ENCODE measurements around the gene VSX2.

Gene VSX2

GRCh38 chr14:74221741-74222140 lies 17.5 kb upstream of the VSX2 start:
- no peak for DNase-seq (ENCODE audit: low read depth)

DNA sequence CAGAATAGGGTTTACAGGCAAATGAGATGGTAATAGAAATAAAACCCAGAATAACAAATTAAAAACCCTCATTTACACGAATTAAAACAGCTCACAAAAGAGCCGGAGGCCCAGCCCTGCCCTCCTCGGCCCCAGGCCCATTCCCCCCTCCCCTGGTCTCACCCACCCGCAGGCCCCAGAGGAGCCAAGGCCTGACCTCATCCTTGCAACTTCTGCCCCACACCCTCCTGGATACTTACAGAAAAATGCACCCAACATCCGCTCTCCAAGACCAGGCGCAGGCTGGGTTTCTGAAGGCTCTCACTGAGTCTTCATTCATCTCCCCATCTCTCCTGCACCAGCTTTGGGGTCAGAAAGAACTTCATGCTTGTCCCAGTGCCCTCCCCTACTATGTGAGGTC lies 16.2 kb upstream of the VSX2 start:
- no peak for DNase-seq (ENCODE audit: low read depth)

GRCh38 chr14:74231784-74232183 lies 7.5 kb upstream of the VSX2 start:
- no peak for DNase-seq (ENCODE audit: low read depth)

DNA sequence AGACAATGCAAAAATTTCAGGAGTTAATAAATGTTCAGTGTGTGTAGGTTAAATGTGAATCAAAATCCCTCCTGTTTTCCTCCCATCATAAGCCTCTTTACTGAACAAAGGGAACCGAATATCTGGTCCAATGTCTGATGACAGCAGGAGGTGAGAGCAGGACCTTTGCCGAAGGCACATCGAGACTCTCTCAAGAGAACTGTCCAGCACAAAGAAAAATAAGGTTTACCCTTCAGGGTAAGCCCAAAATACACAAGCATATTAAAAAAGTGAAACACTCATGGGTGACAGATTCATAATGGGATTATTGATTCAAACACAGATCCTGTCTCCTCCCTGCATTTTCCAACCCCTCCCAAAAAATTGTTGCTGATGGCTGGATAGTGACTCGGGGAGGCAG lies 4.2 kb upstream of the VSX2 start:
- DNase-seq (ENCODE audit: low read depth) = no peak

DNA sequence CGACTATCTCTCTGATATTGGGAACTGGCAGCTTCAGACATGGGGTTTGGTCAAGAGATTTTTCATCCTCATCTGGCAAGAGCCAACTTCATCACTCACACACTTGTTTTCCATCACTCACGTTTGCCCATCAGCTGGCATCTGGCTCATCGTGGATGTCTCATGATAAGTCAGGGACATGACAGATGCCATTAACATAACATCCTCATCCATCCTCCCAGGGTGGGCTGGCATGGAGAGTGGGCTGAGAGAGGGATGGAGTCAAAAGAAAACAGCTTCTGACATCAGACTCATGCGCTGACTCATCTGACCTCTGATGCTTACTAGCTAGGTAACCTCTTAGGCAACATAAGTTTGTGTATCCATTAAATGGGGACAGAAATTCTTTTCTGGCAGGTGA lies 1.8 kb upstream of the VSX2 start:
- no peak for DNase-seq (ENCODE audit: low read depth)

DNA sequence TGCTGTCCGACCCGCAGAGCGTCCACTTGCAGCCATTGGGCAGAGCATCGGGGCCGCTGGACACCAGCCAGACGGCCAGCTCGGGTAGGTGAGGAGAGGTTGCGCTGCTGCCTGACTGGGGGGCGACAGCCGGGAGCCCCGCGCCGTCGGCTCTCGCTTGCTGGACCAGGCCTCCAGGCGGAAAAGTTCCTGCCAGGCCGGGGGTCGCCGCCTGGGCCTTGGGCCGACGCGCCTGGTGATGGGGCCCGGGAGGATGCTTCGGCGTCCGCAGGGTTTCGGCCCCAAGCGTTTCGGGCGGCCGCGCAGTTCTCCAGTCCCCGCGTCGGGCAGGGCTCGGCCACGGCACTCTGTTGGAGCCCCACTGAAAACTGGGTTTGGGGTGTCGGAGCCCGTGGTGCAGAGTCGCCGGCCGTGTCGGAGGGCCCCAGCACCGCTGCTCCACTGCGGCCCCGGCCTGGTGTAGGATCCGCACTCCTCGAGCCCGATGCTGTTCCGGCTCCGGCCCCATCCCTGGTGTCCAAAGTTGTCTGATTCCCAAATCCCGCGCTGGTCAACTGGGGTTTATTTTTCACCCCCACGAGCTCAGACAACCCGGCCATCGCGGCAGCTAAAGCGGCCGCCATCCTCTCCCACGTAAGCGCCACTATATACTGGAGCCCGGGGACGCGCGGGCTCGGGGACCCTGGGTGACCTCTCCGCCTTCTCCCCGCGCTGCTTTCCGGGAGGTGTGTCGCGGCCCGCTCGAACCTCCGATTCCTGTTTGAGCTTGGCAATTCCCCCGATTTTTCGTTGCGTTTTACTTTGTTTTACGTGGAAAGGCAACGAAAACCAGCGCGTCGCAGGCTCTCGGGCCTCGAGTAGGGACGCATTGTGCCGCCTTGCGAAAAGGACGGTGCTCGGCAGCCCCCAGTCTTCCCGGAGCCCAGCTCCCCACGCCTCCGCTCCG lies 872 bp downstream of the VSX2 start:
- no peak for DNase-seq (ENCODE audit: low read depth)

- DNase-seq (ENCODE audit: low read depth) = no peak
Observed at GRCh38 chr14:74240794-74241651, 1.8 kb downstream of the VSX2 start.

GRCh38 chr14:74241652-74242017 lies 2.4 kb downstream of the VSX2 start:
- no peak for DNase-seq (ENCODE audit: low read depth)

- DNase-seq (ENCODE audit: low read depth) = no peak
Observed at GRCh38 chr14:74242021-74242779, 3.0 kb downstream of the VSX2 start.

DNA sequence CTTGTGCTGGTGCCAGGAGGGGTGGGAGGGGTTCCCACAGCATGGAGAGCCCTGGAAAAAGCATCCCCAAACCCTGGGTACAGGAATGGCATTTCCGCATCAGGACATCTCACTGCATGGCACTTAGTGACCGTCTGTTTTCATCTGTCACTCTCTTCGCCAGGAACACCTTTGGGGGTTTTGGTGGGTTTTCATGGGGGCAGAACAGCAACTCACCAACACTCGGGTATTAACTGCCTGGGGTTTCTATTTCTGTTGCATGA lies 3.5 kb downstream of the VSX2 start:
- no peak for DNase-seq (ENCODE audit: low read depth)

DNA sequence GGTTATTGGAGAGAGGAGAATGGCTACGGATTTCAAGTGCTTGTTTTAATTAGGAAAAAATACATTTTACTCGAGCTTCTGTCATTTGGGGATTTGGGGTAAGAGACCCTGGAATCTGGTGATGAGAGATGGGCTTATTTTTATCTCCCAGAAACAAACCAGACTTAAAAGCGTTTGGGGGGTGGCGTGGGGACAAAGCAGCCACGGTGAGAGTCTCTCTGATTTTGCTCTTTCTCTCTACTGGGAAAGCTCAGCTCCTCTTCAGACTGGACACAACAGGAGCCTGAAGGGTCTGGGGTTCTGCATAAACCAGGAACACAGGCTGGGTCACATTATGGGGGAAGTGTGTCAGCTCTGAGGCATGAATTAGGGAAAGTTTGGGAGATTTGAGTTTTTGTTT lies 3.8 kb downstream of the VSX2 start:
- DNase-seq (ENCODE audit: low read depth) = no peak

GRCh38 chr14:74244115-74244514 lies 4.9 kb downstream of the VSX2 start:
- DNase-seq (ENCODE audit: low read depth) = no peak

DNA sequence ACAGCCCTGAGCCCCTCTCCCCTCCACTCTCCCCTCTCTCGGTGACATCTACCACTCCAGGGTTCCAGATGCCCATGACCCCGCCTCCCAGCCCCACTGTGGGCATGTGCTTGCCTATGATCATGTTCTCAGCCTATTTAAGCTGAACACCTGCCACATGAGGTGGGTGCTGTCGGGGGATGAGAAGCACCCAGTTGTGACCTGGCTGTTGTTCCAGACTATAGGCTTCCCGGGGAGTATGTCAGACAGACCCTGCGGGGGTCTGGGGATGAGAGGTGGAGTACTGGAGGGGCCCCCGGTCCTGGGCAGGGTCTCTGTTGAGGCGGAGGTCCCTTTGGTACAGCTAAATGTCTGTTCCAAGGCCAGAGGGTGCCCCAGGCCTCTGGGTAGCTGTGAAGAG lies 6.0 kb downstream of the VSX2 start:
- no peak for DNase-seq (ENCODE audit: low read depth)

- no peak for DNase-seq (ENCODE audit: low read depth)
Observed at GRCh38 chr14:74246542-74246941, 7.3 kb downstream of the VSX2 start.

DNA sequence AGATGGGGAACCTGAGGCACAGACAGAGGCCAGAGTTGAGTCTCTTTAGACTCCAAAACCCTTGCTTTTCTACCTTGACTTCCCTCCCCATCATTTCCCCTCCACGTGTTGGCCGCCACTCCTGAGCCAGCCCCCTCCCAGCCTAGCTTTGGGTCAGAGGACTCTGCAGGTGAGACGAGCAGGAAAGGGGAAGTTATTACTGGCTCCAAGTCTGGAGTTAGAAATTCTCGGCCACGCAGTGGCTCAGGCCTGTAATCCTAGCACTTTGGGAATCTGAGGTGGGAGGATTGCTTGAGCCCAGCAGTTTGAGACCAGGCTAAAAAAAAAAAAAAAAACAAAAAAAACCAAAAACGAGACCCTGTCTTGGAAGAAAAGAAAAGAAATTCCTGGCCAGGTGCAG lies 8.8 kb downstream of the VSX2 start:
- no peak for DNase-seq (ENCODE audit: low read depth)

GRCh38 chr14:74249433-74250375 lies 10.5 kb downstream of the VSX2 start:
- DNase-seq (ENCODE audit: low read depth) = no peak

DNA sequence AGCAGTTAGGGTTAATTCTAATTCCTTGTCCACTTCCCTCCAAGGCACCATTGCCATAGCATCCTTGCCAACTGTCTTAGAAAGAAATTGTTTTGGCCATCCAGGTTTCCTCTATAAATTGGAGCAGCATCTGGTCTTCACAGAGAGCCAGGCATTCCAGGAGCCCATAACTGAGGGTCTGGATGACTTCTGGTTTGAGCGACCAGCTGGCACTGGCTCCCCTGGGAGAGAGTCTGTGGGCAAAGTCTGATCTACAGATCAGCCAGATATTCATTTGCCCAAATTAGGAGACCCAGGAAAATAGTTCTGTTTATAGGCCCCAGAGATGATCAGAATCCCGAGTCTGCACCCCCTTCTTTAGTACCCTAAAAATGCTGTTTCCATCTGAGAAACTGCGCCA lies 16.0 kb downstream of the VSX2 start:
- DNase-seq (ENCODE audit: low read depth) = no peak

DNA sequence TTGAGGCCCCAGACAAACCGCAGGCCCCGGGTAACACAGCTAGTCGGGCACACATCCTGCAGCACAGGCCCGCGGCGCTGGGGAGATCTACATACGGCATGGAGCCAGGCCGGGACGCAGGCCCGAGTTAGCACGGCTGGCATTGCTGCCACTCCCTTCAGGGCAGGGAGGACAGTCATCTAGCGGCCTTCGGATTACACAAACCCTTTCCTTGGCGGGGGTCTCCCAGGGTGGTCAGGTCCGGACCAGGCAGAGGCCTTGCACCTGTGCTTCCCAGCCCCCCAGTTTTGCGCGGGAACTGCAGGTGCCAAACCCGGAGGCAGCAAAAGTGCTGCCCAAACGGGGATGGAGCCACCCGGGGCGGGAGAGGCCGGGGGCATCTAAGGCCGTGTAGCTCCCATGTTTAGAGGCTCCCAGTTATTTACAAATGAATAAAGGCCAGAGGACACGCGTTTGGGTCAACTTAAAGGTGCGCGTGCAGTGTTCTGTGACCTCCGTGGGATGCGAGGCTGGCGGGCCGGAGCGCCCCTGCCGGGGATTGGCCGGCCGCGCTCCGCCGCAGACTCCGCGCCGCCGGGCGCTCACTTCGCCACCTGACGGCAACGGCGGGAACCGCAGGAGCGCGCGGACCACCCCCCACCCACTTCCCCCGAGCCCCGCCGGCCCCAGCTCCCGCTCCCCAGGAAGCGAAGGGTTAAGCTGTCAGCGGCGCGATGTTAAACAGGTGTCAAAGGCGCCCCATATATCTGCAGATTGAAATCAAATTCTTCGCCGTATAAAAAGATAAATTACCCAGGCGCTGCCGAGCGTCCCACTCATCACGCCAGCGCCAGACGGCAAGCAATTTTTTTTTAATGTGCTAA lies 18.1 kb downstream of the VSX2 start:
- no peak for DNase-seq (ENCODE audit: low read depth)

DNA sequence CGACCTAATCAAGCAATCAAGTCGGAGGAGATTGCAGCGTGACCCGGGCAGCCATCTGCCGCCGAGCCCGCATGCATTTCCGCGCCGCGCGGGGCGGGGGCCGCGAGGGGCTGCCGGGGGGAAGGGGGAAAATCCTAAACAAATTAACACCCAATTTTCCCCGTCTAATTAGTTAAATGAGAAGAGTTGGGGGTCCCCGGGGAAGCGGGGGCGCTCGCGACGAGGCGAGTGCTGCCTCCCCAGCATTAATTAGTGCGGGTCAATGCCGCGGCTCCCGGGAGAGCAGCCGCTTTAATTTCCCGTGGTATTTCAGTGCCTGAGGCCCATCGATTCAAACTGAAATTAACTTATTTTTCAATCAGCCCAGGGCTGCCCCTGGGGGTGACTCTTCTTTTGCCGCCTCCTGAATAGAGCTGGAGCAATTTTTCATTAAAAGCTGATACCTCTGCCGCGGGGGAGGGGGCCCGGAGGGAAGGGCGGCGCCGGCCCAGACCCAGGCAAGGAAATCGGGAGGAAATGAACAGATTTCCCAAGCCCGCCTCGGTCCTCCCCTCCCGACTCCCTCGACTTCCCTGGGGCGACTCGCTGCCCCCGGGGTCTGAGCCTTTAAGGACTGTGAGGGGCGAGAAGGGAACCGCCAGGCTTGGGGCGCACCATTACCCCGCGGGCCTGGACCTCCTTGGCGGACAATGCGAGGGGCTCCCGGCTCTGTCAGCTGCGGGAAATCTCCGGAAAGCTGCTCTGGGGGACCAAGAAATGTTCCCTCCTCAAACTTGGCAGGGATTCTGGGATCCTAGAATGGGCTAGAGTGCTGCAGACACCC lies 18.9 kb downstream of the VSX2 start:
- DNase-seq (ENCODE audit: low read depth) = no peak

DNA sequence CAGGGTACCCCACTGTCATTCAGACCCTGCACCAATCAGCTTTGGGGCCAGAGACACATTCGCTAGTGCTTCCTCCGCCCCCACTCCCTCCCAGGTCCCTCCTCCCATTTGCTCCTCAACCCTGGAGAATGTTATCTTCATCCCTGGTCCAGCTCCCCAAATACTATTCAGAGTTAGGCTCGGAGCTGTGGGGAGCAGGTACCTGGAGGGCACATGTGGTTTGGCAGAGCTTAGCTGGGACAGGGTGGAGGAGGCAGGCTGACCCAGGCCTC lies 19.5 kb downstream of the VSX2 start:
- no peak for DNase-seq (ENCODE audit: low read depth)

Data from CMK (cell line).